BLaER1 (cell line): ENCODE data around the gene SPATA25.

Experiments
- H3K27ac ChIP-seq: shearing (Covaris generic); formaldehyde crosslinking; 2 replicates; pipeline ENCODE4 v1.8.1; 2022
- H3K27me3 ChIP-seq: shearing (Covaris generic); formaldehyde crosslinking; 2 replicates; pipeline ENCODE4 v1.8.1; 2022
- H3K36me3 ChIP-seq: shearing (Covaris generic); formaldehyde crosslinking; 2 replicates; pipeline ENCODE4 v1.8.1; 2022
- H3K4me1 ChIP-seq: shearing (Covaris generic); formaldehyde crosslinking; 2 replicates; pipeline ENCODE4 v1.8.1; 2022
- H3K4me2 ChIP-seq: shearing (Covaris generic); formaldehyde crosslinking; 2 replicates; pipeline ENCODE4 v1.8.1; 2022
- H3K4me3 ChIP-seq: shearing (Covaris generic); formaldehyde crosslinking; 2 replicates; pipeline ENCODE4 v1.8.1; 2022
- H3K9ac ChIP-seq: shearing (Covaris generic); formaldehyde crosslinking; 2 replicates; pipeline ENCODE4 v1.8.1; 2022
- H3K9me3 ChIP-seq: shearing (Covaris generic); formaldehyde crosslinking; 2 replicates; pipeline ENCODE4 v1.8.1; 2022
- H4K20me1 ChIP-seq: shearing (Covaris generic); formaldehyde crosslinking; 2 replicates; pipeline ENCODE4 v1.8.1; 2022
- Cebpa-rat ChIP-seq: shearing (Covaris generic); IDR thresholded peaks from 2 replicates; pipeline ENCODE4 v1.8.1; 2022

The SPATA25 gene

GRCh38 chr20:45866454-45866853 lies 21.0 kb downstream of the SPATA25 start:
- no peaks in the 10 kb centered on the region for H3K9me3 ChIP-seq
- H3K4me1 ChIP-seq = peaks cover 1% of the 10 kb centered on the region; the same call in 1 of the 2 replicates
- peaks cover 7% of the 10 kb centered on the region; the same call in 1 of the 2 replicates for H3K36me3 ChIP-seq
- 0 out of 2 replicates have a peak, but pooled peaks cover 11% of the 10 kb centered on the region for H4K20me1 ChIP-seq
- no peak overlapping the region for H3K4me2 ChIP-seq
- H3K27me3 ChIP-seq = no peaks in the 10 kb centered on the region
- H3K27ac ChIP-seq = no peak overlapping the region
- no peak overlapping the region for H3K9ac ChIP-seq
- TF ChIP-seq Cebpa-rat = no peak
- no peak overlapping the region for H3K4me3 ChIP-seq

- TF ChIP-seq Cebpa-rat = no peak
These were observed 23.6 kb downstream of the SPATA25 start for GRCh38 chr20:45863543-45864470.

GRCh38 chr20:45861221-45862075 lies 26.0 kb downstream of the SPATA25 start:
- peak overlapping the region; percentile 4; the same call in 1 of the 2 replicates for H3K4me2 ChIP-seq
- peaks cover 27% of the 10 kb centered on the region for H3K4me1 ChIP-seq
- H3K9ac ChIP-seq = no peak overlapping the region
- H4K20me1 ChIP-seq = 0 out of 2 replicates have a peak, but pooled peaks cover 10% of the 10 kb centered on the region
- H3K27ac ChIP-seq = no peak overlapping the region
- H3K4me3 ChIP-seq = no peak overlapping the region
- TF ChIP-seq Cebpa-rat = no peak
- H3K9me3 ChIP-seq = no peaks in the 10 kb centered on the region
- 0 out of 2 replicates have a peak, but pooled peaks cover 5% of the 10 kb centered on the region for H3K36me3 ChIP-seq
- H3K27me3 ChIP-seq = no peaks in the 10 kb centered on the region

More at GRCh38 chr20:45863543-45864470, 23.6 kb downstream of the SPATA25 start:
- Histone ChIP-seq H3K4me1 (peaks cover 13% of the 10 kb centered on the region), H3K36me3 (0 out of 2 replicates have a peak, but pooled peaks cover 5% of the 10 kb centered on the region), H3K4me2 (no peak overlapping the region), H3K27me3 (no peaks in the 10 kb centered on the region), H3K4me3 (no peak overlapping the region), H3K27ac (no peak overlapping the region), H3K9ac (no peak overlapping the region), H4K20me1 (0 out of 2 replicates have a peak, but pooled peaks cover 11% of the 10 kb centered on the region), H3K9me3 (no peaks in the 10 kb centered on the region)

DNA sequence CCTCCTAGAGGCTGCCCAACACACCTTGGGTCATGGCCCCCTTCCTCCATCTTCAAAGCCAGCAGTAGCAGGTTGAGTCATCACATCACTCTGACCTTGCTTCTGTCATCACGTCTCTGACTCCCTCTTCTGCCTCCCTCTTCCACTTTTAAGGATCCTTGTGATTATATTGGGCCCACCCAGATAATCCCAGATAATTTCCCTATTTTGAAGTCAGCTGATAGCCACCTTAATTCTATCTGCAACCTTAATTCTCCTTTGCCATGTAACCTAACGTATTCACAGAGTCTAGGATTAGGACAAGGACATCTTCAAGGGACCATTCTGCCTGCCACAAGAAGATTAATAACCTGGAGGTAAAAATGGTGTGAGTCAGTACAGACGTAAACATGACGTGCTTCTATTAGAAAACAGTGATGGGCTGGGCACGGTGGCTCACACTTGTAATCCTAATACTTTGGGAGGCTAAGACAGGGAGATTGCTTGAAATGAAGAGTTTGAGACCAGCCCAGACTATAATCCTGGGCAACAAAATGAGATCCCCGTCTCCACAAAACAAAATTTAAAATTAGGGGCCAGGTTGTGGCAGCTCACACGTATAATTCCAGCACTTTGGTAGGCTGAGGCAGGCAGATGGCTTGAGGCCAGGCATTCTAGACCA lies 26.7 kb downstream of the SPATA25 start:
- Histone ChIP-seq H3K9ac (no peak overlapping the region), H3K27me3 (no peaks in the 10 kb centered on the region), H3K27ac (no peak overlapping the region), H3K36me3 (0 out of 2 replicates have a peak, but pooled peaks cover 5% of the 10 kb centered on the region), H3K4me3 (no peak overlapping the region), H3K4me1 (peaks cover 34% of the 10 kb centered on the region), H3K9me3 (no peaks in the 10 kb centered on the region), H4K20me1 (0 out of 2 replicates have a peak, but pooled peaks cover 2% of the 10 kb centered on the region), H3K4me2 (peak overlapping the region; percentile 4; the same call in 1 of the 2 replicates)
- TF ChIP-seq Cebpa-rat = no peak

- Histone ChIP-seq H3K4me1 (peaks cover 35% of the 10 kb centered on the region), H3K4me3 (no peak overlapping the region), H3K9ac (no peak overlapping the region), H3K36me3 (peaks cover 9% of the 10 kb centered on the region), H3K9me3 (no peaks in the 10 kb centered on the region), H3K4me2 (no peak overlapping the region), H3K27ac (no peak overlapping the region), H3K27me3 (no peaks in the 10 kb centered on the region), H4K20me1 (no peaks in the 10 kb centered on the region)
- TF ChIP-seq Cebpa-rat = no peak
These were observed 27.5 kb downstream of the SPATA25 start for GRCh38 chr20:45859916-45860315.

DNA sequence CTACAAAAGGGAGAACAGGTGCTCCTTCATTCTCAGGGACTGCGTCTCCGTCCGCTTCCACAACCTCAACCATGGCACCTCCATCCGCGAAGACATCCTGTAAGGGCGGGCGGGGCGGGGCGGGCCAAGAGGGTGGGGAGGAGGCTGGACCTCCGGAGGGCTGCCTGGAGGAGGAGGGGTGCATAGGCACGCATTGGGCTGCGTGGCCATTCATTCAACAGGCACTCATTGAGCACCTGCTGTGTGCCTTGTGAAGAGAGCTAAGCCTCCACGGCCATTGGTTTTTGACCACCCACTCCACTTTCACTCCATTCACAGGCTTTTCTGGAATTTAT lies 29.6 kb downstream of the SPATA25 start:
- Histone ChIP-seq H3K9ac (peak overlapping the region; percentile 79), H3K36me3 (peaks cover 29% of the 10 kb centered on the region), H3K27ac (peak overlapping the region; percentile 71; the same call in 1 of the 2 replicates), H4K20me1 (no peaks in the 10 kb centered on the region), H3K27me3 (no peaks in the 10 kb centered on the region), H3K4me2 (peak overlapping the region; percentile 90), H3K4me1 (peaks cover 35% of the 10 kb centered on the region), H3K4me3 (peak overlapping the region; percentile 90), H3K9me3 (no peaks in the 10 kb centered on the region)
- no peak for TF ChIP-seq Cebpa-rat

DNA sequence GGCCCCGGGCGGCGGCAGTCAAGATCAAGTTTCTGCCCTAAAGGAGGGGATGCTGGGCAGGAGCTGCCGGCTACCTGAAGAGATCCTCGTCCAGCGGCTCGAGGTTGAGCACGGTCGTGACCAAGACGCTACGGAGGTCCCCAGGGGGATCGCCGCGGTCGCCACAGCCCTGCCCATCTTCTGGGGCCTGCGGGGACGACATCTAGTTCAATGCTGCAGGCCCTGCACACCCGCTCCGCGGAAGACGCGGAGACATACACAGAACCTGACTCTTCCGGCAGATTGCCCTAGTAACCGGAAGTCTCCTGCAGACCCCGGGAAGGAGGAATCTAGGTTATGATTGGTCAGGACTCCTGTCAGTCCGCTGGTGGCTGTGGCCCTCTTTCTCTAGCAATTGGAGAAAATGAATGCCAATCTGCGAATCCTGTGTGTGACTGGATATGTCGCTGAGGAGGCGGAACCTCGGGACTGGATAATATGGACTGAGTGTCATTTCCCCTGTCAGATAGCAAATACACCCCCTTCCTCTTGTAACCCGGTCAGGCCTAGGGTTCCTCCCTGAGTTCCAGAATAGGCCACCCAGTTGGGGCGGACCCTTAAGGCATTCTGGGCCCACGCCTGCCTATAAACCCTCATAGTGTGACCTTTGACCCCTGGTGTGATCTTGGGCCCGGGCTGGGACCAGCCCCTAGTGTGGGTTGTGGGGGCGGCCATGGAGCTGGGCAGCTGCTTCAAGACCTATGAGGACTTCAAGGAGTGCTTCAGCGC lies 30.1 kb downstream of the SPATA25 start, which contains the start of the genes ACOT8 and ZSWIM3:
ACOT8 (minus strand) TSS at position 279 of the 768 bp plus-strand sequence; CDS start at position 202, 77 bp downstream.
ZSWIM3 (plus strand) TSS at position 501 of the 768 bp plus-strand sequence; CDS start at position 713, 212 bp downstream.
- H3K27ac ChIP-seq = peak within 1 kb of the TSS; percentile 83
- no peak for TF ChIP-seq Cebpa-rat
- peak within 1 kb of the TSS; percentile 87 for H3K9ac ChIP-seq
- no peaks in the 10 kb centered on the region for H4K20me1 ChIP-seq
- H3K27me3 ChIP-seq = no peaks in the 10 kb centered on the region
- peaks cover 35% of the 10 kb centered on the region for H3K36me3 ChIP-seq
- H3K4me2 ChIP-seq = peak within 1 kb of the TSS; percentile 94
- H3K9me3 ChIP-seq = no peaks in the 10 kb centered on the region
- peaks cover 35% of the 10 kb centered on the region for H3K4me1 ChIP-seq
- H3K4me3 ChIP-seq = peak within 1 kb of the TSS; percentile 90

DNA sequence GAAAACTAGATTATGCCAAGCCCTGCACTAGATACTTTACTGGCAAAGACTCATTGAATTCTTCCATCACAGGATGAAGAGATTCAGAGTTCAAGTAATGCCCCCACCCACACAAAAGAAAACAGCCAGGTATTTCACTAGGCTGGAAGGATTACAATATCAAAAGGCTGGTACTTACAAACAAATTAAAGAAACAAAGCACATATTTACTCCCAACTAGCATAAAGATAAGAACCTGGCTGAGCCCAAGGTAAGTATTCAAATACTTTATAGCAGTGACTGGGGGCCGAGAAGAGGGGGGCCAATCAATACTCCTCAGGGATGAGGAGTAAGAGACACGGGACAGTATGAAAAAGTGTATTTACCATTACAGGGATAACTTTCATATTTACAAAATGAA lies 33.9 kb downstream of the SPATA25 start:
- Histone ChIP-seq H3K9me3 (no peaks in the 10 kb centered on the region), H3K27me3 (no peaks in the 10 kb centered on the region), H3K9ac (no peak overlapping the region), H3K27ac (no peak overlapping the region), H3K4me2 (no peak overlapping the region), H3K4me1 (peaks cover 19% of the 10 kb centered on the region), H3K36me3 (peaks cover 64% of the 10 kb centered on the region), H4K20me1 (no peaks in the 10 kb centered on the region), H3K4me3 (no peak overlapping the region)
- no peak for TF ChIP-seq Cebpa-rat
